ENCODE results near the gene FNTB.
"Not testable (repeated sequence)": the region's sequence is repeated elsewhere in the genome, so short reads cannot be mapped to it uniquely, and the experiment has no call there.

FNTB gene

DNA sequence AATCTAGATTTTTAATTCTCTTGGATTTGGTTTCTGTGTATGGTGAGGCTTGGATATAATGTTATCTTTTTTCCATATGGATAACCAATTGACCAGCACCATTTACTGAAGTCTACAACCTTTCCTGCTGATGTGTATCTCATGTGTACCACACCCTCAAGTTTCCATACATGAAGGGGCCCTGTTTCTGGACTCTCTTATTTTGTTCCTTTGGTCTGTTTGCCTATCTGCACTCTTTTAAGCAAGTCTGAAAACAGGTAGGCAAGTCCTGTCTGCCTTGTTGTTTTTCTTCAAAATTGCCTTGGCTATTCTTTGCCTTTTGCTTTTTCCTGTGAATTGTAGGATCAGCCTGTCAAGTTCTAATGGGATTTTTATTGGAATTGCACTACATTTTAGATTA, 71.0 kb downstream of the FNTB start:
- DNase-seq = no peak

DNA sequence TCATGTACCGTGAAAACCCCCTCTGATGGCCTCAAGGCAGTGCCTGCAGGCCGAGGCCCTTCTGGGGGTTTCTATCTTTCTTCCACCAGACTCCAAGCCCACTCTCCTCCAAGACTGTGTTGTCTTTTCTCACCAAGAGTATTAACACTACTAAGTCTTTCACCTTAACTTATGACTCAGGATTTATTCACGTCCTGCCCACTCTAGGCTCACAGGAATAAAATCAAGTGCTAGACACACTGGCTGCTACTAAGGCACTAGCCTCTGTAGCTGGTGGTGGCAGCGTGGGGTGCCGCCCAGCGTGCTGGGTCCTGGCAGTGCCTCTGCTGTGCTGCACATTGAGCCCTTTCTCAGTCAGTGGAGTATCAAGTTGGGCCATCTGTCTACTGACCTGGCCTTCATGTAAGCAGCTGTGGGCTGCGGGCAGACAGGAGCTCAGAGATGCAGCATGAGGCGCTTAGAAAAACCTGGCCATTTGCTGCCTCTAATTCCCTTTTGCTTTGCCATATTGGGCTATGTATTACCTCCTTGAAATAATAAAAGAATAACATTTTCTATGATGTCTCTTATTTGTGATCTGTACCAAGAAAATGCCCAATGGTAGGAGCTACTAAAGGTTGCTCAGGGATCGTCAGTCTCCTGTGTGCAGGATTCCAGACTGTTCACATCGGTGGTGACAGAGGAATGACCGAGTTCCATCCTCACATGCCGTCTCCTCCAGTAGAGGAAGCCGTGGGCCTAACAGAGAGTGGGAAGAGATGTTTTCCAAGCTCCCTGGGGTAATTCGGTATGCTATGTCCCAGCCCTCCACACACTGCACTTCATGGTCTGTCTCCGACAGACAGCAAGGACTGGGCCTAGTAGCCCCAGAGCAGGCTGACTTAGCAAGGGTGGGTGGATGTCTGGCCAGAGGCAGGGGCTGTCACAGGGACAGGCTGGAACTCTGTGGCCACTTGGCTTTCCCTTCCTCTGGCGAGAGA, 75.7 kb downstream of the FNTB start:
- no peak for DNase-seq

DNA sequence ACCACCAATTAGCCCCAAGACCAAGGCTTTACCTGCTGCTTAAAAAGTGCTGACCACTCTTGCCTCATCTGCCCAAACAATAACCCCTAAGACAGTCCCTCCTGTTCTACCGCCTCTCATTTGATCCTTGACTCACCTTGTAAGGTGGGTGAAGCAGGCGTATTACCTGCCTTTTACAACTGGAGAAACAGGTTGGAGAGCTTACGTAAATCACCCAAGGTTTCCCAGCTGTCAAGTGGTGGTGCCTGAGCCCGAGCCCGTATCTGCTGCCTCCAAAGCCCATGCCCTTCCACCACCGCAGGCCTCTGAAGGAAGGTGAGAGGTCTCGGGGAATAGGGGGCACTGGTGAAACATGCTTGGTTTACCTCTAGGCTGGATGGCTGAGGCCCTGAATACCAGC, 79.0 kb downstream of the FNTB start:
- no peak for DNase-seq

DNA sequence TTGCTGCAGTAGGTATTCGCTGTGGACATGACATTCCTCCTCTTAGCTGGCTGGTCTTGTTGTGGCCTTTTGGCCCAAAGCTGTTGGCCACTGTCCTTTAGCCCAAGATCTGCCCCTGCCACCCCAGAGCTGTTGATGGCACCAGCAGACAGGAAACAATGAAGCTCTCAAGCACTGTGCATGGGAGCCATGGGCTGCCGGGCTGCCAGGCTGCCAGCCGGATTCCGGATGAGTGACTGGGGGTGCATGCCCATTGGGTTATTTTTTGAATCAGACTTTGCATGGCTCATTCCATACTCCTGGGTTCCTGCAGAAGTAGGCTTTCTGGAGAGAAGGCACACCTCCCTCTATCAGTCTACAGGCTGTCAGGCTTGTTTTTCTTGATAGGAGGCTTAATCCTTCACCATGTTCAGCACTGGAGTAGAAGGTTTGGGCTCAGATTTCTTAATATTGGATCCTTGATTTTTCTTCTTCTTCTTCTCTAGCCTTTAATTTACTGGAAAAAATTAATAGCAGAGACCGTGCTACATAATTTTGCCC, 83.2 kb downstream of the FNTB start:
- no peak for DNase-seq

DNA sequence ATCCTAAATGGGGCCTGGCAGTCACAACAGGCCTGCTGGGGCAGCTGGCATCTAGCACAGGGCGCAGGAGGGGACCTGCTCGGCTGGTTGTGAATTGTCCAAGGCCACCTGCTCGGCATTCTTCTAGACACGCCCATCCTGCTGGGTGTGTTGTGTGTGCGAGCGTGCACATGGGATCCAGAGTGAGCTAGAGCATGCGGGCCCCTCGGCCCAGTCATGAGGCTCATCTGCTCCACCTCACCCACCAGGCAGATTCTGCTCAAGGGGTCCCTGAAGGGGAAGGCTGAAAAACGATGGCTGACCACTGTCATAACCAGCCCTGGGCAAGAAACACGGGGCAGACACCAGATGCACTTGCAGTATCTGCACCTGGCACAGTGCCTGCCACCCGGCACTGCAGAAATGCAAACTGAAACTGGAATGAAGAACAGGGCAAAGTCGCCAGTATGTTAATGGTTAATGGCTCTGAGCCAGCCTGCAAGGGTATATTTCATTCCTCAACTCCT, 83.8 kb downstream of the FNTB start:
- peak; percentile 48 for DNase-seq

DNA sequence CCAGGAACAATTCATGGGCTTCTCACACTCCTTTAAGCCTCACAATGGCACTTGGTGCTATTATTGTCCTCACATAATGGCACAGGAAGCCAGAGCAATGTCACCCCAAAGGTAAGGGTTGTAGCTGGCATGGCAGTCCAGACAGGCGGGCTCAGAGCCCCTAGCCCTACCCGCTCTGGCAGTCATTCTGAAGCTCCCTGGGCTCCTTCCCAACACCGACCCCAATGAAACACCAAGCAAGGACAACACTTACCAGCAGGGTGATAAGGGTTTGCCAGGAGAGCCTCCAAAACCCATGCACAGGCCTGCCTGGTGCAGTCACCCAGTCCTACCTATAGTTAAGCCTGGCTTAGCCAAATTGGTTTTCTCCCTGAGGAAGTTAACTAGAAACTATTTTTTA, 84.8 kb downstream of the FNTB start:
- no peak for DNase-seq

DNA sequence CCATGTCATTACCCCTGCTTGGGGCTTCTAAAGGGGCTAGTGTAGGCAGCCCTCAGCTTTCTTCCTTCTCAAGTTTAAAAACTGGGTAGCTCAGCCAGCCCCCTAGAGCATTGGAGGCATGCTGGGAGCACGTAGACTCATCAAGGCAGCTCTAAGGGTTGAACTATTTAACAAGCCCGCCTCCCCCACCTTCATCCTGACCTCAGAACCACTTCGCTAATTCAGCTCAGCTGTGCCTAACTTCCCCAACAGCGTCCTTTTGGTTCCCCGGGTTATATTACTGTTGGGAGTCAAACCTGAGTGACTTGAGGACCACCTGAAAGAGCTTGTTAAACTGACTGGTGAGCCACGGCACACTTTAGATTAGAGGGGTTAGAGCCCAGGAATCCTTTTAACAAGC, 85.6 kb downstream of the FNTB start:
- no peak for DNase-seq

DNA sequence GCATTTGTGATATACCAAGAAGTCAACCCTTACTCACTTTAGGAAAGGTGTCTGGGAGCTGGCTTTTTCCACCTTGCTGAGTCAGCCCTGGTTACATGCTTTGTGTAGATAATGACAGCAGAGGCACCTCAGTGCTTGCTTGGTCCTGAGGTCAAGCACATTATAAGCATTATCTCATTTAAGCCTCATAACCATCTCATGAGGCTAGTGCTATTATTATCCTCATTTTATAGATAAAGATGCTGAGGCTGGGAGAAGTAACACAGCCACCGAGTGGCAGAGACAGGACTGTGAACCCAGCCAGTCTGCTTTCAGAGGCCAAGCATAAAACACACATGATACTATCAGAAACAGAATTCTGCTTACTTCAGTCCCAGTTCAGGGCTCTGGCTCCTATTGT, 86.2 kb downstream of the FNTB start:
- no peak for DNase-seq

DNA sequence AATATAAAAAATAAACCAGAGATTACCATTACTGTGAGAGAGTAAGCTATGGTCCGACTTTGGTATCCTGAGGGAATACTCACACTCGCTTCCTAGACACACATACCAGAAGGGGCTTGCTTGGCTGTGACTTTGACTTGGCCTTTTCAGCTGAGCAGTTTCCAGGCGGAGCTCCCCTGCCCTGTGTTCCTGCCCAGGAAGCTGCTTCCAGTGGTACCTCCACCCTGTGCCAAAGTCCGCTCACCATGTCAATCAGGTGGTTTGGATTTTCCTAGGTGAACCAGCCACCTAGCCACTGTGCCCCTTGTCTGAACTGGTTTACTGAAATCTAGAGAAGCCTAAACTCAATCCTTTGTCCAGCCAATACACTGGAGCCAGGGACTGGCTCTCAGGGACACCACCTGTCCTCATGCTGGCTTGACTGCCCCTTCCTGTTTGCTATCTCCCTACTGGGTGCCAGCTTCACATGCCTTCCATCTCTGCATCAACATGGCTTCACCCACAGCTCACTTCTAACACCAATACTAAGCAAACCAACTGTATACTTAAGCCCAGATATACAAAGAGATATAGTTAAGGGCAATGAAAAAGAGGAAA, 87.0 kb downstream of the FNTB start:
- no peak for DNase-seq

DNA sequence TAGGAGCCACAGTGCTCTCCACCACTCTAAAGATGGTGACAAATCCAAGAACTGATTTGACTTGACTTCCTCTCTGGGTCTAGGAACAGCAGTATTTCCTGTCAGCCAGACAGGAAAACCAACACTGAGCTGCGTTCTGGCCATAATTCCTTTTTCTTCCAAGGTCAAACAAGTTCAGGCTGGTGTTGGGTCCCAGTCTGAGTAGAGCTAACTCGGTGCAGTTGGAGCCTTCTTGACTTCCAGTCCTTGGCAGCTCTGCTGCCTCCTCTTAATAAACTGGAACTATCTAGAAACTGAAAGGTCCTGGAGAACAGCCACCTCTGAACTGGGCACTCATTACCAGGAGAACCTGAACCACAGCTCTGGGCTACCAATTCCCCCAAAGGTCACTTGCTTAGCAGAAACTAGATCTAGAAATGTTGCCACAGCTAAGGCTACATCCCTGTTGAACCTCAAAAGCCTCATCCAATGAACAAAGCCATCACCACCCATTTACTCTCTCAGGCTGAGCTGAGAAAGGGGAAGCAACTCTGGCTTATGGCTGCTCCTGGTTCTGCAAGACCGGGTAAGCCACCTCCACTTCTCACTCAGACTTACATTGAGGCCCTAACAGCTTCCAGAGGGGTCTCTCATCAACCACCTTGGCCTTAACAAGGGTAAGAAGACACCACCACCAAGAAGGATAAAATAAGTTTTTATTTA, 87.9 kb downstream of the FNTB start:
- no peak for DNase-seq

DNA sequence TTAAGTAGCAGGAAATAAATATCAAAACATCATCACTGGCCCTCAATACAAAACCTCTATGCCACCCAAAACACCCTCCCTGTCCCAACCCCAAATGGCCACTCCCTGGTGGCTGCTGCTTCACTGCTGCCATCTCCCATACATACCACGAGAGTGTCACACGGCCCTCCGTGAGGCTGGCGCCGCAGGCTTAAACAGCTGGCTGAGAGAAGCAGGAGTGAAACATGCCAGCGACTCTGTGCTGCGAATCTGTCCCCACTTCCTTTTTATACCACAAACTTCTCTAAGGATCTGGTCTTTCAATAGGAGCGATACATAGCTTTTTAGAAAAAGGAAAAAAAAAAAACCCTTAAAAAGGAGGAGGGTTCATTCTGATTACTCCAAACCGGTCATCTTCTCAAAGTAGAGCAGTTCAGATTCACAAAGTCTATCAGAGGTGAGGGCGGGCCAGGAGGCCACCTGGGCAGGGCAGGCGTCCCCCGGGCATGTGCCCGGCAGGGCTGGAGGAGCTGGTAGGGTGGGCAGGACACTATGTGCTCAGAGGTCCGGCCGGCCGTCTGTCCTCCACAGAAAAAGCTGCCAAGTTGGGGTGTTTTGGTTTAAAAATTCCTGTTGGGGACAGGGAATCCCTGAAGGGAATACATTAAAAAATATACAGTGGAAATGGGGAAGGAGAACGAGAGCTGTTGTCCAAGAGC, 89.1 kb downstream of the FNTB start:
- no peak for DNase-seq

DNA sequence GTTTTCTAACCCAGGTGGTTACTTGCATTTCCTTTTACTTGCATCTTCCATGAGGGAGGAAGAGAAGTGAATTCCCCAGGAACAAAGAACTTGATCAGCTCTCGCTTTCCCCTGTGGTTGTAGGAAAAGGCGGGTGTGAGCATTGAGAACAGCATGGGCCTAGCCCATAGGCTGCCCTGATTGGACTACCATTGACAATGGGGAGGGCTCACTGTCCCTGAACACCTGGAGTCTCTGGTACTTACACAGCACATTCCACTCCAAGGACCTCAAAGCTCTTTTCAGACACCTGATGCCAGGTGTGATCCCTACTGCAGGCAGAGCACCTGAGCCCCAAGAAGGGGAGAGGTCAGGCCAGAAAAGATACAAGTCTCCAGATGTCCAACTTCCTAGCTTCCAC, 90.6 kb downstream of the FNTB start:
- DNase-seq = no peak

DNA sequence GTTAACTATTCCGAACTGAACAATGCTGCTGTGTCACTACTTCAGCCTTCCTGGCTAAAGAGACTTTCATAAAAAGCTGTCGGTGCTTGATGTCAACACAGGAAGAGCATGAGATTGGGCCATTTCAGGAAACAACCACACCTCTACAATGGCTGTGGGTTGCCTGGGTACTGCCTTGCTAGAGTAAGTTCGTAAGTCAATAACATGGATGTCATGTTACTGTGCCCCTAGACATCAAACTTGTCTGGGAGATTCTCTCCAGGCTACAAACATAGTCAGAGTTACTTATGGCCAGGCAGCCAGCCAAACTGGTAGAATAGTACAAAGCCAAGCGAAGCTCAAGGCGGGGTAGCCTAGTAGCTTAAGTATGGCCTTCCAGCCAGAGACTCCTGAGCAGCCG, 92.5 kb downstream of the FNTB start:
- no peak for DNase-seq

DNA sequence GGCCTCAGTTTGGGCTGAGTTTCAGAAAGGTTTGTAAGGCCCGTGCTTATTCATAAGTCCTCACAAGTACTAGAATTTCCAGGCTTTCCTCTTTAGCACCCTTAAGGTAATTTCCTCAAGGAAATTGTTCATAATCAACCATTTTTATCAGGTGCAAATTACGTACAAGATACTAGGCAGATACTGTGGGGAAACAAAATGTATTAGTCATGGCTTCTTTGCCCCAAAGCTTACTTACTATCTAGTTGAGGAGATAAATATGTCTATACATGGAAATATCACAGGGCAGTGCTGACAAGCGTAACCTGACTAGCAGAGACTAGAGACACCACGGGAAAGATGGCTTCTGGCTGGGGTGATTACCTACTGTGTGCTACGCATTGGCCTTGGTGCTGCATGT, 93.1 kb downstream of the FNTB start:
- no peak for DNase-seq

DNA sequence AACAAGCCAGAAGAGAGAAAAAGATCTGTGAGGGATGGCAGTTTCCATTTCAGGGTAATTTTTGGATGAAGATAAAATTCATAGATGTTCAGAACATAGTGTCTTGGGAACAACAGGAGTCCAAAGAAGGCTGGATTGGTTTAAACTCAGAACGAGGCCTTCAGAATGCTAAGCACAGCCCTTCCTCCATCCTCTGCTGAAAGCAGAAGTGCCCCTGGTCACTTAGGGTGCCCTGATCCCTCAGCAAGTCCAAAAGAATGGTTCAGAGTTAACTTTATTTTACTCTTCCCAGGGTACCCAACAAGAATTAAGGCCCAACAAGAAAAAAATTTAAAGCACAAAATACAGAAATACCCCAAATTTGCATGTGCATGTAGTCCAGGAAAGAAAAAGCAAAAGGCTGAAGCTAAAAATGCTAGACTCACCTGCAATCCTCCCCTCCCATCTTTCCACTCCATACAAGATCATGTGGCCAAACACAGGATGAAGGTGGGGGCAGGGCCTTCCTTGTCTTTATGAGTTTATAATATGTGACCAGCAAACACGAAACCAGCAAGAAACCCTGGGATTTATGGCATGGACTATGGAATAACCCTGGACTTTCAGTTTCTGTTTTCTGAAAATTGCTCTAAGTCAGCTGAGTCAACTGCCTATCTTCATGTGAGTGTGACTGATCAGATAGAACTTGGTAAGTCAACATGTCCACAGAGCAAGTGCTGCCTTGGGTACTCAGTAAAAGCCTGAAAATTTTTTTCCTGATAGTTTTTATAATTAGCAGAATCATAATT, 94.5 kb downstream of the FNTB start:
- DNase-seq = no peak

DNA sequence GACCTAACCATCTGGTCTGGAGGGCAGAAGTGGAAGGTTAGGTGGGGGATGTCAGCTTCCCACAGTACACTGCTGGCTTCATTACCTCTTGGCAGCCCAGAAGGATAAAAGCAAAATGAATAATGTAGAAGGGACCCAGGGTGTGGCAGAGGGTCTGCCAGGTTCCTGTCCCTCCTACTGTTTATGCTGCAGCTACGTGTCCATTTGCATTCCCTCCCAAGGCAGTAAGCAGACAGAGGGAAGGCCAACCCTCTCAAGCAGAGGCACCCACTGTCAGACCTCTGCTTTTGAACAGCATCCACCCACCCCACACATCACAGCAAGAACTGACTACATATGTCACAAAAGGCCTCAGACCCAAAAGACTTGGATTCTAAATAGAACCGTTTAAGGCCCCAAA, 96.2 kb downstream of the FNTB start:
- no peak for DNase-seq

DNA sequence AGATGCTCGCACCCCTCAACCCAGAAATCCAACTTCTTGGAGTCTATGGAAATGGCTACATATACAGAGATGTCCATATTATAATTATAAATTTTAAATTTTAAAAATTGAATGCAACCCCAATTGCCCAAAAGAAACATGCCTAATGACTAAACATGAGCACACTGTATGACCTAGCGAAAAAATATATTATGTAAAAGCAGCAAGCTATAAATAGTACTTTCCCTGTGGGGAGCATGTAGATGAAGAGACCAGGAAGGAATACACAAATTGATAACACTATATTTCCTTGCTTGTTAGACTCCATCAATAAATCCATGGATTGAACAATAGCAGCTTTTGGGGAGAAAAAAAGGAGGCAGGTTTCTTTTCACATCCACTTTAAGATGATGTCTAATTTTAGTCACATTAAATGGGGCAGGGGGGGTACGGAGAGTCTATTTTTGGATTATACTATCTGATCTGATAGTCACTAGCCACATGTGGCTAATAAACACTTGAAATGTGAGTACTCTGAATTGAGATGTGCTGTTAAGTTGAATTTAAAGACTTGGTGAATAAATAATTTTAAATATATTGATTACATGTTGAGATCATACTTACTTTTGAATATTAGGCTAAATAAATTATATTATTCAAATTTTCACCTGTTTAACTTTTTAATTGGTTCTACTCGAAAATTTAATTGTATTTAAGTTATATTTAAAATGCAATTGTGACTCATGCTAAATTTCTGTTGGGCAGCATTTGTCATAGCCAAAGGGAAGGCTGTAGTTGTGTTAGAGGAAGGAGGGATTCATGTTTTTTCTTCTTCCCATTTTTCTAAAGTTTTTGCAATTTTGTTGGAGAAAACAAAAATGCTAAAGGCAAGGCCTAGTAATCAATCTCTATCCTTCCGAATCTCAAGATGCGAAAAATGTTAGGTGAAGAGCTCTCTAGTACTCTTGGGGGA, 98.1 kb downstream of the FNTB start:
- DNase-seq = no peak

DNA sequence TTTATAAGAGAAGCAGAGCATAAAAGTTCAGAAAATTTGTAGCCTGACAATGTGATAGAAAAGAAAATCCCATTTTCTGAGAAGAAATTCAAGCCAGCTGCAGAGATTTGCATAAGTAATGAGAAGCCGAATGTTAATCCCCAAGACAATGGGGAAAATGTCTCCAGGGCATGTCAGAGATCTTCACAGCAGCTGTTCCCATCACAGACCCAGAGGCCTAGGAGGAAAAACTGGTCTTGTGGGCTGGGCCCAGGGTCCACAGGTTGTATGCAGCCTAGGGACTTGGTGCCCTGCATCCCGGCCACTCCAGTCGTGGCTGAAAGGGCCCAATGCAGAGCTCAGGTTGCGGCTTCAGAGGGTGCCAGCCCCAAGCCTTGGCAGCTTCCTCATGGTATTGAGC, 100.0 kb downstream of the FNTB start:
- DNase-seq = not testable (repeated sequence)

DNA sequence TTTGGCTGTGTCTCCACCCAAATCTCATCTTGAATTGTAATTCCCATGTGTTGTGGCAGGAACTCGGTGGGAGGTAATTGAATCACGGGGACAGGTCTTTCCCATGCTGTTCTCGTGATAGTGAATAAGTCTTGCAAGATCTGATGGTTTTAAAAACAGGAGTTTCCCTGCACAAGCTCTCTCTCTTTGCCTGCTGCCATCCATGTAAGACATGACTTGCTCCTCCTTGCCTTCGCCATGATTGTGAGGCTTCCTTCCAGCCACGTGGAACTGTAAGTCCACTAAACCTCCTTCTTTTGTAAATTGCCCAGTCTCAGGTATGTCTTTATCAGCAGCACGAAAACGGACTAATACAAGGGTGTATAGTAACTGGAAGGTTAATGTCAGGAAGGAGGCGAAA, 101.1 kb downstream of the FNTB start:
- not testable (repeated sequence) for DNase-seq

DNA sequence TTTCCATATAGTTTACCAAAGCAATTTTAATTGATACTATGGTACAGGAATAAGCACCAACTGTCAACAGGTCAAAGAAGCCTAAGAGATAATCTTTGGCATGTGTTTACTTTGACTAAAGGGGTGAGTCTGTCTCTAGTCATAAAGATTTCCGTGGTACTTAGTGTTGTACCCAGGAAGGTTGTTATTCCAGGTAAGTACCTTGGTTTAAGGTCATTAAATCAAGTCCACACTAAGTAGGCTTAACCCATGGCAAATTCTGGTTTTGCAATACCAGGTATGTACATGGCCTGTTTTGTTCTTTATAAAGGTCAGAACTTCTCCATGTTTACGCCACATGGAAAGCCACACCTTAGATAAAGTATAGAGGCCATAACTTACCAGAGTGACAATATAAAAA, 105.7 kb downstream of the FNTB start:
- no peak for DNase-seq

All from left hindlimb (tissue), 1 donor.